ENCODE data around the gene KIT.
A peak's percentile ranks its signal among the peaks of the same experiment; 100 is the strongest.

Gene KIT

DNA sequence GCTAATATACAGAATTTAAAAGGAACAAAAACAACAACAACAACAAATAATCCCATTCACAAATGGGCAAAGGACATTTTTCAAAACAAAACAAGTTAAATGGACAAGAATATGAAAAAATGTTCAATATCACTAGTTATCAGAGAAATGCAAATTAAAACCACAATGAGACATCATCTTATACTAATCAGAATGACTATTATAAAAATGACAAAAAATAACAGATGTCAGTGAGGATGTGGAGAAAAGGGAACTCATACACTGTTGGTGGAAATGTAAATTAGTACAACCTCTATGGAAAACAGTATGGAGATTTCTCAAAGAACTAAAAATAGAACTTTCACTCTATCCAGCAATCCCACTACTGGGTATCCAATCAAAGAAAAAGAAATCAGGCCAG is 92.6 kb downstream of the KIT start:
- DNase-seq: no peak

DNA sequence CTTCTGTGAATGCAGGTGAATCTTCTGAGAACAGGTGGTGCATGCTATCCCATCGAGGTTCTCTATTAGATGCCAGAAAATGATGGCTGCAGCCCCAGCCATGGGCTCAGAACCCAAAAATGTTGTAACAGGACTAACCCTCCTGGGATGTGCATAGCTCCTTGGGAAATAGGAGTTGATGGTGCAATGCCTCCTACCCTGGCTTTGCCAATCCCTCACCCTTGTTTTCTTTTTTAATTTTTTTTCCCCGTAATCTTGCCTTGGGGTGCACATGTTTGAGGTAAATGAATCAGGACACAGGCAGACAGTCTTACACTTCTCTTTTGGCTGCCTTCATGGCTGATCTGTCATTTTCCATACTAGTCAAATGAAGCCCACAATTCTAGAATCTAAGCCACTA is 96.6 kb downstream of the KIT start:
- DNase-seq: no peak

DNA sequence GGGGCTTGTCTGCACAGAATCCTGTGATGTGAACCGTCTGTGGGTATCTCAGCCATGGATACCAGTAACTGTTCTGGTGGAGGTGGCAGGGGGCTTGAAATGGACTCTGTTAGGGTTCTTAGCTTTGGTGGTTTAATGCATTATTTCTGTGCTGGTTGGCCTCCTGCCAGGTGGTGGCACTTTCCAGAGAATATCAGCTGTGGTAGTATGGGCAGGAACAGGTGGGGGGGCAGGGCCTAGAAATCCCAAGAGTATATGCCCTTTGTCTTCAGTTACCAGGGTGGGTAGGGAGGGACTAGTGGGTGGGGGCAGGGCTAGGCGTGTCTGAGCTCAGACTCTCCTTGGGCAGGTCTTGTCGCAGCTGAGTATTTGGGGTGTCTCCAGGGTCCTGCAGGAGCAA is 106.7 kb downstream of the KIT start:
- no peak for DNase-seq

GRCh38 chr4:54767376-54767775 is 109.6 kb downstream of the KIT start:
- DNase-seq: no peak

DNA sequence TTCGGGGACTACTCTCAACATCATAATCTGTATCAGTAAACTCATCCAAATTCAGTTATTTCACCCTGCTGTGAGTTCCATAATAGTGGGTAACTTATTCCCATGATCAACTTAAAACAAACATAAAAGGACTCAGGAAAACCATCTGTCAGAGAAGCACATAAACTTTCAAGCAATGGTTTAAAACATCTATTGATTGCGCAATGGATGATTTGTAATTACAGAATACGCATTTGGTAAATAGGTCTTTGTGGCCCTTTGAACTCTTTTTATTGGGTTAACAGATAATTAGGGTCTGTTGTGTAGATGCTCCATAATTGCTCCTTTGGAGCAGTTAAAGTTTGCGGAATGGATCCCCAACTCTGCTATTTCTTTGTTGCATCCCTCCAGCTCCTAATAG is 115.3 kb downstream of the KIT start:
- no peak for DNase-seq

DNA sequence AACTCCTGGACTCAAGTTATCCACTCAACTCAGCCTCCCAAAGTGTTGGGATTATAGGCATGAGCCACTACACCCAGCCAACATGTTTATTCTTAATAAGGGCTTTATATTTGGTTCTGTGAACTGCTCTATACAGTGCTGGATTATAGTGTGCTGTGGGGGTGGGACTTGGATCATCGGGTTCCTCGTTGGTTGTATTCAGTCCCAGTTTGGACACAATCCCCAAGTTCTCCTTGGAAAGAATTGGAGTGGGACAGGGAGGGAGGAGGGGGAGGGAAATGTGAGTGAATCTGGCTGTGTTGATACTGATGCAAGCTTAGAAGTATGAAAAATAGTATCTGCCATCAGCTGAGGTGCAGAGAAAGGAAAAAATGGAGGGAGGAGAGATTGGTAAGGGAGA is 121.3 kb downstream of the KIT start:
- no peak for DNase-seq

DNA sequence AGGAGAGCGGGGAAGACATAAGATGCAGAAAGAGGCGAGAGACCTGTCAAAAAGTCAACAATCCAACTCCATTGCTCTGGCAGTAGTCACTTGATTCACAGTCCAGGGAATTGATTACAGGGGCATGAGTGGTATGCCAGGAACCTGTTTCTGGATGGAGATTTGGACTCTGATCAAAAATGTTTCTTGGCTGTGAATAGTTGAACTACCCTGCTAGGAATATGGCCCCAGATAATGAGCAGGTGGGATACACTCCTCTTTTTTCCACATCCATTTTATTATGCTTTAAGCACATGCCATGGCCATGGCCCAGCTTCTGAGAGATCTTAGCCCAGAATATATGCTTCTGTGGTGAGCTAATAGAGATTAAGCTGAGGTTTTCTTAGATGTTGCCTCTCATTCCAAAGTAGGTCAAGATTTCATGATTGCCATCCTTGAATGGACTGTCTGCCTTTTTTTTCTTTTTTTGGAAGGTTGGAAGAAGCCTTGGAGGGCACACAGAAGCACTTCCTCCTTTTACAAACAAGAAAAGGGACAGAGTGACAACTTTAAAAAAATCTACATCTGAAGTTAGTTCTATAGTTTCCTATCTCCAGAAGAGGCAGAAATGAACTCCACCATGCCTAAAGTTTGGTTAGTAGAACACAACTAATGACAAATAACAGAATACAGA is 121.9 kb downstream of the KIT start:
- DNase-seq: no peak

DNA sequence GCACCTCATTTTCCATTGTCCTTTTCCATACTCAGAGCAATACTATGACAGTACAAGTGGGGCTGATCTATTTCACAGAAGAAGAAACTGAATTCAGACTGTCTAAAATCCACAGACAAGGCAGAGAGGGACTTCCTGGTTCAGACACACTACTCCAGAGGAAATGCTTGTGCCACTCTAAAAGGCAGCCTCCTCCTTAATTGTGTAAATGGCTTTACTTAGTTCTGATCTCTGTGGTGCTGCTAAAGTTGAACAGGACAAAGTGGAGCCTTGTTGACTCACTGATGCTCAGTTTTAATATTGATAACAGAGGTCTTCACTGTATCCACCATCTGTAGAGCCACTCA is 122.4 kb downstream of the KIT start:
- peak; percentile 17 for DNase-seq

DNA sequence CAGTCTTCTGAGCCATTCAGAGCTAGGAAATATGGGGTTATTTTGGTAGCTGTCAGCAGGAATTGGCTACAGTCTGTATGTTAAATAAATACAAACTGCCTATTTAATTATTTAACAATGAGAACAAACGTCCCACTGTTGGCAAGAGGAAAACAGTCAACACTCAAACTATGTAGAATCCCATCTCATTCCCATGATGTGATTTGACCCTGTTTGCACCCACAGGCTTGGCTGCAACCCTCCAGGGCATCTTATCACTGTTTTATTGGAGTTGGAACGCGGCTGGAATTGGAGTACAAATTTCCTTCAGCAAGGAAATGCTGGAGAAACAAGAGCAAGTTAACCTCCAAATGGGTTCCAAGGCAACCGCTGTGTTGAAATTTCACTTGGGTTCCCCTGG is 124.0 kb downstream of the KIT start:
- no peak for DNase-seq

GRCh38 chr4:54783402-54784110 is 125.8 kb downstream of the KIT start:
- peak; percentile 62 for DNase-seq

- peak; percentile 30 for DNase-seq
These were observed 126.5 kb downstream of the KIT start for GRCh38 chr4:54784161-54784671.

Data from inflammatory macrophage treated with lipopolysaccharide for 4 hours (primary cell).